Upper lobe of left lung (tissue), 6 donors: ENCODE results near the gene C2orf81. TPM values are rescaled to one million over a fixed set of nuclear protein-coding genes. Genes with fewer than 3 reads are reported as not detected.

Source experiments
- ATAC-seq, 2 donors: fragments of 200-7000 bp; cut with Tn5 transposase; one replicate each; pipeline ENCODE4 v1.9.1; 2022; ENCODE audit warnings: mild to moderate bottlenecking in 2 of 2, moderate library complexity in 2 of 2; ENCODE audit not compliant: low FRiP score in 2 of 2
- DNase-seq, 2 donors: peaks; one replicate each; pipeline ENCODE4 v3.0.0-alpha.2; 2019 to 2020
- H3K27ac ChIP-seq, 4 donors: fragments of 200-600 bp; sonication (generic); one replicate each; pipeline ENCODE4 v1.5.1; 2016 to 2019
- H3K27me3 ChIP-seq, 4 donors: fragments of 200-600 bp; sonication (generic); one replicate each; pipeline ENCODE4 v1.5.1; 2017 to 2019
- H3K36me3 ChIP-seq, 4 donors: fragments of 200-600 bp; sonication (generic); one replicate each; pipeline ENCODE4 v1.5.1; 2016 to 2019
- H3K4me1 ChIP-seq, 4 donors: fragments of 200-600 bp; sonication (generic); one replicate each; pipeline ENCODE4 v1.5.1; 2018 to 2019
- H3K4me3 ChIP-seq, 4 donors: fragments of 200-600 bp; sonication (generic); one replicate each; pipeline ENCODE4 v1.5.1; 2017 to 2019; ENCODE audit warnings: mild to moderate bottlenecking in 2 of 4, moderate library complexity in 1 of 4
- H3K9me3 ChIP-seq, 4 donors: fragments of 200-600 bp; sonication (generic); one replicate each; pipeline ENCODE4 v1.5.1; 2018 to 2019
- EP300 ChIP-seq, 4 donors: sonication (generic); formaldehyde crosslinking; IDR thresholded peaks; one replicate each; pipeline ENCODE4 v1.5.1; 2017; ENCODE audit warnings: antibody characterized with exemption in 4 of 4, control low read depth in 2 of 4
- POLR2A ChIP-seq, 4 donors: fragments of 450-650 bp; IDR thresholded peaks; one replicate each; pipeline ENCODE4 v1.5.1; 2016 to 2017; ENCODE audit warnings: antibody characterized with exemption in 4 of 4, mild to moderate bottlenecking in 2 of 4
- POLR2AphosphoS5 ChIP-seq, 2 donors: sonication (generic); formaldehyde crosslinking; IDR thresholded peaks; one replicate each; pipeline ENCODE4 v1.5.1; 2017; ENCODE audit warnings: antibody characterized with exemption in 2 of 2
- WGBS, 2 donors: methylation state at CpG; one replicate each; pipeline ENCODE4 v1.1.5; 2017 to 2018; 5-methylcytosine and 5-hydroxymethylcytosine counted together
- total RNA-seq, 6 donors: library from RNA; depleted of rRNA in 4 of 6; stranded (reverse); fragments of >200 nt in 4 of 6; gene quantifications; one replicate each; pipeline versions ENCODE4 v1.1.0 to v1.2.1, GENCODE V29; 2016 to 2021
- TF ChIP-seq, protein P1 (sequence below), 6 experiments: fragments of 450-650 bp in 4 of 6; fragments of 200-600 bp in 2 of 6; sonication (generic) in 2 of 6; IDR thresholded peaks; one replicate each; pipeline ENCODE4 v1.5.1; 2016 to 2019; ENCODE audit warnings: antibody characterized with exemption in 6 of 6
- donor health status: DM: no; HTN: no; CAD: no; lungs with moderate emphysema.
- donor health status: DM: no; HTN: yes; CAD: no; lungs with severe emphysema.

C2orf81 gene
- total RNA-seq, 6 donors from 2014 or later = 2.6 to 12.3 (median 5.7) TPM

DNA sequence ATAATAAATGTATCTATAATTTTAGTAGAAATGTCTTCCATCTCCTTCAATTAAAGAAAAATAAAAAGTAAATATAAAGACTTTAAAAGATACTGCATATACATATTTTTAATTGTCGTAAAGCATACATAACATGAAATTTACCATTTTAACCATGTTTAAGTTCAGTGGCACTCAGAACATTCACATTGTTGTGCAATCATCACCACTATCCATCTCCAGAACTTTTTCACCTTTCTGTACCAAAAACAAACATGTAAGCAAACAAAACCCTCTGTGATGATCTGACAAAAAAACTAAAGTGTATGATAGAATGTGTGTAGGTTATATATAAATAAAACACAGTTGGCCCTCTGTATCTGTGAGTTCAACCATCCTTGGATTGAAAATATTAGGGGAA is 27.9 kb downstream of the C2orf81 start:
- ATAC-seq = no peak
- TF ChIP-seq POLR2AphosphoS5 (IDR thresholded peaks at IDR 0.05) (no peak), POLR2A (IDR thresholded peaks at IDR 0.05) (no peak), EP300 (IDR thresholded peaks at IDR 0.05) (no peak)
- TF ChIP-seq, protein P1, sequence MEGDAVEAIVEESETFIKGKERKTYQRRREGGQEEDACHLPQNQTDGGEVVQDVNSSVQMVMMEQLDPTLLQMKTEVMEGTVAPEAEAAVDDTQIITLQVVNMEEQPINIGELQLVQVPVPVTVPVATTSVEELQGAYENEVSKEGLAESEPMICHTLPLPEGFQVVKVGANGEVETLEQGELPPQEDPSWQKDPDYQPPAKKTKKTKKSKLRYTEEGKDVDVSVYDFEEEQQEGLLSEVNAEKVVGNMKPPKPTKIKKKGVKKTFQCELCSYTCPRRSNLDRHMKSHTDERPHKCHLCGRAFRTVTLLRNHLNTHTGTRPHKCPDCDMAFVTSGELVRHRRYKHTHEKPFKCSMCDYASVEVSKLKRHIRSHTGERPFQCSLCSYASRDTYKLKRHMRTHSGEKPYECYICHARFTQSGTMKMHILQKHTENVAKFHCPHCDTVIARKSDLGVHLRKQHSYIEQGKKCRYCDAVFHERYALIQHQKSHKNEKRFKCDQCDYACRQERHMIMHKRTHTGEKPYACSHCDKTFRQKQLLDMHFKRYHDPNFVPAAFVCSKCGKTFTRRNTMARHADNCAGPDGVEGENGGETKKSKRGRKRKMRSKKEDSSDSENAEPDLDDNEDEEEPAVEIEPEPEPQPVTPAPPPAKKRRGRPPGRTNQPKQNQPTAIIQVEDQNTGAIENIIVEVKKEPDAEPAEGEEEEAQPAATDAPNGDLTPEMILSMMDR (IDR thresholded peaks at IDR 0.05) = no peak
- Histone ChIP-seq H3K27me3 (no peaks in the 10 kb centered on the region), H3K36me3 (no peaks in the 10 kb centered on the region), H3K4me3 (no peak overlapping the region), H3K9me3 (no peaks in the 10 kb centered on the region), H3K27ac (no peak overlapping the region), H3K4me1 (peaks cover 13 to 29% (median 22%) of the 10 kb centered on the region in 4 donors)
- DNase-seq = no peak
- 89 to 97% methylated on average over 1 of the region's 1 CpG for WGBS, 2 donors

DNA sequence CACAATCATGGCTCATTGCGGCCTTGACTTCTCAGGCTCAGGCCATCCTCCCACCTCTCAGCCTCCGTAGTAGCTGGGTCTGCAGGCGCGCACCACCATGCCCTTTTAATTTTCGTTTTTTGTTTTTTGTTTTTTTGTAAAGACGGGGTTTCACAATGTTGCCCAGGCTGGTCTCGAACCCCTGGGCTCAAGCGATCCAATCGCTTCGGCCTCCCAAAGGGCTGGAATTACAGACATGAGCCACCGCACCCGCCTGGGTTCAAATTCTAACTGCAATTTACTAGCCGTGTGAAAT is 29.0 kb downstream of the C2orf81 start:
- WGBS, 2 donors = 76 to 77% methylated on average over 13 of the region's 13 CpGs
- no peaks in the 10 kb centered on the region for H3K36me3 ChIP-seq

DNA sequence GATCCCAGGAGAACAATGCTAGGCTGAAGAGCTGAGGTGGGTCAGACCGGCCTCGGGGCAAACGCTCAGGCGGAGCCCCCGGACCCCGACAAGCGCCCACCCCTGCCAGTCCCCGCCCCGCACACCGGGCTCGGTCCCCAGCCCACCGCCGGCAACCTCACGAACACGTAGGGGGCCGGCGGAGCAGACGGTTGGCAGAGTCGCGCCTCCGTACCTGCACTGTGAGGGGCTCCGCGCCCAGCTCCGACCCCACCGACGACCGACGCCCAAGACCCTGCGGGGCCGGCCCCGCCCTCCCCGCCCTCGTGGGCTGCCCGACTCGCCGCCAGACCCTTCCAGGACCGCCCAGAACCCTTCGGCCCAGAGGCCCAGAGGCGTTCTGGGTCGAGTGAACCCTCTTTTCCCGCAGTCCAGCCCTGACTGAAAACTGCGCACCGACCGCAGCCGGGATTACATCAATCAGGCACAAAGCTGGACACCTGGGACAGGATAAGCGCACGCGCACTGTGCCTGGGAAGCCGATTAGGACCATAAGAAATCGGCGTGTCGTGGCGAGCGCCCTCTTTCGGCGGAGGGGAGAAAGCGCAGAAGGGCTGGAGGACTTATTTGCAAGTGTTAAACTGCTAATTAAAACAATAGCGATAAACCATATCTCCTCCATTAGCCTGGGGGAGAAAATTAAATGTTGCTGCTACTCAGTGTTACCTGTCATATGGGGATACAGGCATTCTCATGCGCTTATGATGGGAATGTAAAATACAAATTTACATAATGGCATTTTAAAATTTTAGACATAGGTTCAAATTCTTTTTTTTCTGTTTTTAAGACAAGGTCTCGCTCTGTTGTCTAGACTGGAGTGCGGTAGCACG is 29.6 kb downstream of the C2orf81 start:
- H3K27me3 ChIP-seq = no peaks in the 10 kb centered on the region
- H3K4me3 ChIP-seq = peak overlapping the region; percentile 64 to 88 (median 84)
- peaks cover 17 to 44% (median 25%) of the 10 kb centered on the region in 4 donors for H3K4me1 ChIP-seq
- H3K36me3 ChIP-seq = no peaks in the 10 kb centered on the region
- TF ChIP-seq, protein P1 (IDR thresholded peaks at IDR 0.05) = peak; percentile 89 to 96 (median 94)
- TF ChIP-seq POLR2A (IDR thresholded peaks at IDR 0.05) (peak in 2 of 4 donors; percentile 31 to 56), EP300 (IDR thresholded peaks at IDR 0.05) (no peak), POLR2AphosphoS5 (IDR thresholded peaks at IDR 0.05) (peak in 1 of 2 donors; percentile 66)
- peak; percentile 92 to 96 for ATAC-seq
- 4% methylated on average over 21 to 23 of the region's 62 CpGs for WGBS, 2 donors
- DNase-seq = peak; percentile 93 to 95
- peak overlapping the region; percentile 91 to 94 (median 92) for H3K27ac ChIP-seq
- H3K9me3 ChIP-seq = no peaks in the 10 kb centered on the region

More for the DNA sequence above, 29.0 kb downstream of the C2orf81 start:
- Histone ChIP-seq H3K4me1 (peaks cover 17 to 39% (median 24%) of the 10 kb centered on the region in 4 donors), H3K27me3 (no peaks in the 10 kb centered on the region), H3K9me3 (no peaks in the 10 kb centered on the region), H3K4me3 (peak overlapping the region in 1 of 4 donors; percentile 88), H3K27ac (no peak overlapping the region)
- TF ChIP-seq POLR2AphosphoS5 (IDR thresholded peaks at IDR 0.05) (no peak), EP300 (IDR thresholded peaks at IDR 0.05) (no peak), POLR2A (IDR thresholded peaks at IDR 0.05) (no peak)
- TF ChIP-seq, protein P1 (IDR thresholded peaks at IDR 0.05) = no peak
- ATAC-seq (no peak), DNase-seq (no peak)

DNA sequence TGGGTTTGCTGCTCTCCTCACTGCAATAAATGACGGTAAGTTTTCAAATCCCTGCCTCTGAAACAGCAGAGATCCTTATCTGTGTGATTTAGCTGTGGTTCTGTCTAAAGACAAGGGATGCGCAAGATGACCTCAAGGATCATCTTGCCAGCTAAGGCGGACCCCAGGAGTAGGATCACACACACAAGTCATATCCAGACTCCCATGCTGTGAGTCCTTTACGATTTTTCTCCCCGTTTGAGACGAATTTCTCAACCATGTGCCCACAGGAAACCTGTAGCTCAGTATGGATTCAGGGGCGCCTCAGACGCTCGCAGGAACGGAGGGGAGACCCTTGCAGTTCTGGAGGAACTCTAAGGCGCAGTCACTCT is 30.2 kb downstream of the C2orf81 start:
- Histone ChIP-seq H3K4me1 (peaks cover 17 to 45% (median 25%) of the 10 kb centered on the region in 4 donors), H3K9me3 (no peaks in the 10 kb centered on the region), H3K27me3 (no peaks in the 10 kb centered on the region), H3K4me3 (peak overlapping the region; percentile 64 to 88 (median 84)), H3K36me3 (no peaks in the 10 kb centered on the region), H3K27ac (peak overlapping the region; percentile 91 to 94 (median 92))
- ATAC-seq = peak in 1 of 2 donors; percentile 56
- no peak for DNase-seq
- 0 to 3% methylated on average over 1 to 11 of the region's 11 CpGs for WGBS, 2 donors
- TF ChIP-seq EP300 (IDR thresholded peaks at IDR 0.05) = no peak
- TF ChIP-seq, protein P1 (IDR thresholded peaks at IDR 0.05) = no peak
